NCI-H1105 treated with DMSO at 0.1 percent for 48 hours (cell line): ENCODE measurements around the gene YAP1.

Source experiments
- DNase-seq: peaks from one replicate; lab custom pipeline; 2025; lab: John Stamatoyannopoulos, UW

Gene YAP1

DNA sequence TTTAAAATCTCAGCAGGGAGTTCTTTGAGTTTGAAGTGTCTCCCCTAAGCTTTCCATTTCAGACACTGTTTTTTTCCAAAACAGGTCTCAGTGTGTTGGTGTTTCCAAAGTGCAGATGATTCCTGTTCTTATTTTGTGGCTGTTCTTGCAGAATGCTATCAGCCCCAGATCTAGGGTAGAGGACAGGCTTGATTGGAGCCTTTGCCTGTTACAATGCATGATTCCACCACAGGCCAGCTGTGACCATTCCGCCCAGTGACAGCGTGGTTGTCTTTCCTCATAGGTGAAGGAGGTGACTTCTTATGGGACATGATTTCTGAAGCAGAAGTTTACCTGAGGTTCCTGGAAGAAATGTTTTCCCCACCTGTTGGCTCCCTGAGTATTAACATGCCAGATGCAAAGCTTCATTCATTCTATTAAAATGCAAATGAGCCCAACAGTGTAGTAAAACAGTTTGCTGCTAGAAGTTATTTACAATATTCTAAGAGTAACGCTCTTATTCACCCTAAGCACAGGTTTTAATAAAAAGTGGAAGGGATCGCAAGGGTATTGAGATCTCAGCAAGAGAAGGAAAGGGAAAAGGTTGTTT lies 170.1 kb downstream of the YAP1 start:
- no peak for DNase-seq
